ENCODE results near the gene OR52J3.

GRCh38 chr11:5042091-5042490 lies 4.2 kb upstream of the OR52J3 start:
- TF ChIP-seq CTCF (tag by site-specific recombination; IDR thresholded peaks at IDR 0.05) (no peak), ZNF184 (tag by site-specific recombination; IDR thresholded peaks at IDR 0.05) (no peak), HOXD13 (CRISPR knock-in tag; IDR thresholded peaks at IDR 0.05; ENCODE audit: borderline replicate concordance) (no peak), ZNF274 (IDR thresholded peaks at IDR 0.05; ENCODE audit: low read length) (no peak), ZNF274 (tag by site-specific recombination; IDR thresholded peaks at IDR 0.05; ENCODE audit: borderline replicate concordance) (no peak), SETDB1 (IDR thresholded peaks at IDR 0.05; ENCODE audit: insufficient read length, low read length) (no peak), ZNF707 (tag by site-specific recombination; IDR thresholded peaks at IDR 0.05) (no peak), ZNF629 (tag by site-specific recombination; IDR thresholded peaks at IDR 0.05) (no peak), KLF7 (tag by site-specific recombination; IDR thresholded peaks at IDR 0.05; ENCODE audit: borderline replicate concordance) (no peak), ZBTB21 (tag by site-specific recombination; IDR thresholded peaks at IDR 0.05) (no peak)

Measured in HEK293 (cell line).